H1 (cell line): ENCODE results near the gene CYBA. TPM values are rescaled to one million over a fixed set of nuclear protein-coding genes. Genes with fewer than 3 reads are reported as not detected.

Source experiments
- CTCF ChIA-PET: fragments of 300-600 bp; sonication (Branson Sonifier 250); formaldehyde crosslinking; loops from one replicate; lab custom pipeline; 2021; ENCODE audit not compliant: partially characterized antibody; lab: Charles Lee
- POLR2A ChIA-PET: fragments of 300-600 bp; sonication (Branson Sonifier 250); formaldehyde crosslinking; loops from one replicate; lab custom pipeline; 2021; ENCODE audit warnings: inconsistent platforms; ENCODE audit not compliant: partially characterized antibody; lab: Charles Lee
- DNase-seq, 2 experiments: peaks; one replicate each; pipeline versions ENCODE4 v3.0.0 to v3.0.0-alpha.2; 2010 to 2022; ENCODE audit warnings: low spot score in 2 of 2, low read depth in 1 of 2, mixed read lengths in 1 of 2
- FAIRE-seq: peaks from 2 replicates; lab custom pipeline; 2011; peaks lifted over from hg19 to GRCh38; lab: Jason Lieb, UNC
- H2AFZ ChIP-seq: 2 replicates; pipeline ENCODE4 v1.8.1; 2012; ENCODE audit warnings: low read length, inconsistent platforms
- H2AK5ac ChIP-seq: 2 replicates; pipeline ENCODE4 v1.6.1; 2013; ENCODE audit warnings: low read depth, low read length
- H2BK120ac ChIP-seq: replicated peaks from 2 replicates; pipeline ENCODE3; 2013; ENCODE audit warnings: low read depth, low read length, inconsistent platforms
- H2BK12ac ChIP-seq: 2 replicates; pipeline ENCODE4 v1.6.1; 2013; ENCODE audit warnings: low read depth, low read length
- H2BK15ac ChIP-seq: 2 replicates; pipeline ENCODE4 v1.6.1; 2013; ENCODE audit warnings: low read length
- H2BK20ac ChIP-seq: 2 replicates; pipeline ENCODE4 v1.6.1; 2013; ENCODE audit warnings: low read length
- H2BK5ac ChIP-seq: 2 replicates; pipeline ENCODE4 v1.6.1; 2013; ENCODE audit warnings: low read depth, low read length
- H3K14ac ChIP-seq: 2 replicates; pipeline ENCODE4 v1.6.1; 2013; ENCODE audit warnings: inconsistent platforms; ENCODE audit not compliant: insufficient read length
- H3K18ac ChIP-seq: 2 replicates; pipeline ENCODE4 v1.6.1; 2013; ENCODE audit warnings: low read length; ENCODE audit errors: extremely low read depth
- H3K23ac ChIP-seq: 2 replicates; pipeline ENCODE4 v1.6.1; 2013; ENCODE audit warnings: inconsistent platforms; ENCODE audit not compliant: insufficient read length
- H3K23me2 ChIP-seq: 2 replicates; pipeline ENCODE4 v1.6.1; 2013; ENCODE audit warnings: low read depth, low read length
- H3K27ac ChIP-seq: 2 replicates; pipeline ENCODE4 v1.6.1; 2011; ENCODE audit warnings: low read depth, low read length, inconsistent platforms
- H3K27me3 ChIP-seq, 4 experiments: replicated peaks in 1 of 4; 1 replicate in 1 of 4; 2 replicates in 3 of 4; pipeline versions ENCODE4 v1.6.1 to v1.8.1; 2011 to 2013; ENCODE audit warnings: low read length in 3 of 4, mild to moderate bottlenecking in 3 of 4, inconsistent platforms in 2 of 4, mixed read lengths in 2 of 4, moderate library complexity in 1 of 4; ENCODE audit not compliant: control insufficient read depth in 3 of 4, insufficient read depth in 3 of 4; ENCODE audit errors: extremely low read depth in 1 of 4
- H3K36me3 ChIP-seq, 4 experiments: 2 replicates each; pipeline versions ENCODE4 v1.6.1 to v1.8.1; 2011 to 2013; ENCODE audit warnings: mild to moderate bottlenecking in 4 of 4, low read length in 3 of 4, moderate library complexity in 2 of 4, control low read depth in 1 of 4, inconsistent platforms in 1 of 4; ENCODE audit not compliant: insufficient read depth in 4 of 4, control insufficient read depth in 2 of 4
- H3K4ac ChIP-seq: replicated peaks from 2 replicates; pipeline ENCODE3; 2013; ENCODE audit warnings: low read length, low read depth, mixed read lengths, inconsistent platforms; ENCODE audit not compliant: insufficient read length
- H3K4me1 ChIP-seq, 4 experiments: replicated peaks in 1 of 4; 1 replicate in 1 of 4; 2 replicates in 3 of 4; pipeline versions ENCODE4 v1.6.1 to v1.8.1; 2011 to 2013; ENCODE audit warnings: low read length in 3 of 4, inconsistent platforms in 2 of 4, mixed read lengths in 1 of 4; ENCODE audit not compliant: insufficient read depth in 4 of 4, control insufficient read depth in 3 of 4
- H3K4me2 ChIP-seq, 2 experiments: 2 replicates each; pipeline versions ENCODE4 v1.6.1 to v1.8.1; 2011 to 2013; ENCODE audit warnings: low read depth in 2 of 2, low read length in 2 of 2, control low read depth in 1 of 2, inconsistent platforms in 1 of 2, mild to moderate bottlenecking in 1 of 2; ENCODE audit not compliant: insufficient read depth in 1 of 2
- H3K4me3 ChIP-seq, 4 experiments: fragments of 200-600, 300-600 bp in 1 of 4; sonication (generic), shearing (Covaris generic), sonication (Bioruptor Twin) in 1 of 4; 2 replicates each; pipeline versions ENCODE4 v1.5.1 to v1.8.1; 2011 to 2016; ENCODE audit warnings: low read length in 4 of 4, low read depth in 3 of 4, control low read depth in 2 of 4, inconsistent platforms in 2 of 4, mild to moderate bottlenecking in 2 of 4, mixed read lengths in 1 of 4, moderate library complexity in 1 of 4; ENCODE audit not compliant: insufficient read depth in 2 of 4; ENCODE audit errors: extremely low read depth in 1 of 4
- H3K56ac ChIP-seq: replicated peaks from 2 replicates; pipeline ENCODE3; 2013; ENCODE audit warnings: low read depth, mild to moderate bottlenecking, mixed read lengths, low read length, inconsistent platforms; ENCODE audit not compliant: insufficient read length
- H3K79me1 ChIP-seq: 2 replicates; pipeline ENCODE4 v1.6.1; 2013; ENCODE audit warnings: low read depth, low read length, control low read depth
- H3K79me2 ChIP-seq, 2 experiments: 2 replicates each; pipeline versions ENCODE4 v1.6.1 to v1.8.1; 2012 to 2013; ENCODE audit warnings: low read length in 2 of 2, mild to moderate bottlenecking in 2 of 2, inconsistent platforms in 1 of 2; ENCODE audit not compliant: insufficient read depth in 2 of 2, control insufficient read depth in 1 of 2
- H3K9ac ChIP-seq, 4 experiments: replicated peaks in 1 of 4; 1 replicate in 1 of 4; 2 replicates in 3 of 4; pipeline versions ENCODE4 v1.6.1 to v1.8.1; 2011 to 2013; ENCODE audit warnings: low read depth in 3 of 4, low read length in 3 of 4, control low read depth in 2 of 4, mild to moderate bottlenecking in 2 of 4, moderate library complexity in 2 of 4, inconsistent platforms in 1 of 4; ENCODE audit errors: extremely low read depth in 1 of 4
- H3K9me3 ChIP-seq, 2 experiments: 2 replicates each; pipeline versions ENCODE4 v1.6.1 to v1.8.1; 2012 to 2013; ENCODE audit warnings: mild to moderate bottlenecking in 2 of 2, moderate library complexity in 2 of 2, control low read depth in 1 of 2, inconsistent platforms in 1 of 2, low read depth in 1 of 2, low read length in 1 of 2, mixed read lengths in 1 of 2; ENCODE audit not compliant: insufficient read depth in 2 of 2
- H4K20me1 ChIP-seq, 2 experiments: replicated peaks in 1 of 2; 2 replicates each; pipeline versions ENCODE3 to v1.8.1; 2011 to 2013; ENCODE audit warnings: inconsistent platforms in 2 of 2, low read length in 2 of 2, mild to moderate bottlenecking in 1 of 2; ENCODE audit not compliant: insufficient read depth in 2 of 2, control insufficient read depth in 1 of 2
- H4K5ac ChIP-seq: 2 replicates; pipeline ENCODE4 v1.6.1; 2013; ENCODE audit warnings: low read length, low read depth, mixed read lengths, inconsistent platforms; ENCODE audit not compliant: insufficient read length
- H4K8ac ChIP-seq: 2 replicates; pipeline ENCODE4 v1.8.0; 2013; ENCODE audit warnings: mild to moderate bottlenecking, moderate library complexity, low read length, inconsistent platforms; ENCODE audit not compliant: insufficient read depth; ENCODE audit errors: extremely low read depth
- H4K91ac ChIP-seq: replicated peaks from 2 replicates; pipeline ENCODE3; 2013; ENCODE audit warnings: low read length, mixed read lengths, inconsistent platforms; ENCODE audit not compliant: insufficient read length
- HDAC6 ChIP-seq: IDR thresholded peaks from one replicate; pipeline ENCODE4 v1.7.1; 2012; ENCODE audit warnings: low read depth, mild to moderate bottlenecking, inconsistent platforms, low read length, moderate library complexity
- POLR2AphosphoS5 ChIP-seq: IDR thresholded peaks from 2 replicates; pipeline ENCODE4 v1.6.1; 2011; ENCODE audit warnings: low read depth, low read length
- RAD21 ChIP-seq, 2 experiments: IDR thresholded peaks in 1 of 2; conservative IDR thresholded peaks in 1 of 2; 2 replicates each; pipeline ENCODE4 v1.6.1; 2011; ENCODE audit warnings: low read depth in 2 of 2, low read length in 2 of 2, improper control_type of control experiment in 1 of 2, inconsistent platforms in 1 of 2, mild to moderate bottlenecking in 1 of 2, moderate library complexity in 1 of 2
- SIN3A ChIP-seq, 2 experiments: IDR thresholded peaks in 1 of 2; conservative IDR thresholded peaks in 1 of 2; 2 replicates each; pipeline ENCODE4 v1.6.1; 2011 to 2012; ENCODE audit warnings: low read length in 2 of 2, improper control_type of control experiment in 1 of 2, low read depth in 1 of 2, mild to moderate bottlenecking in 1 of 2
- WGBS, 2 experiments: shearing (Covaris generic) in 1 of 2; methylation state at CpG; one replicate each; pipeline versions ENCODE4 v1.1.6 to v1.1.7; 2013 to 2015; ENCODE audit warnings: low lambda C conversion rate in 2 of 2, mixed read lengths in 2 of 2, inconsistent platforms in 1 of 2, low coverage in 1 of 2, missing lambda C conversion rate in 1 of 2; ENCODE audit not compliant: insufficient replicate concordance in 2 of 2, insufficient coverage in 1 of 2, insufficient read length in 1 of 2; ENCODE audit errors: extremely low coverage in 1 of 2, missing lambda C conversion rate in 1 of 2; 5-methylcytosine and 5-hydroxymethylcytosine counted together
- polyA plus RNA-seq, 7 experiments: library from polyadenylated mRNA; depleted of rRNA in 3 of 7; stranded (reverse) in 5 of 7; unstranded in 2 of 7; fragments of >200 nt in 5 of 7; fragments of 200-250 nt in 2 of 7; gene quantifications; 1 replicate in 5 of 7; 2 replicates in 1 of 7; 4 replicates in 1 of 7; pipeline versions ENCODE4 v1.2.1 to v1.2.3, GENCODE V29; 2011 to 2013; ENCODE audit warnings: missing spikeins in 2 of 7, mixed read lengths in 2 of 7
- total RNA-seq: library from RNA; stranded (reverse); fragmentation: NEBNext Ultra II Directional; extraction: Animal tissue kit (Norgen Biotek cat#: 25700); gene quantifications from 2 replicates; pipeline ENCODE4 v1.2.1, GENCODE V29; 2021
- TF ChIP-seq, protein P1 (sequence below), 3 experiments: IDR thresholded peaks; 1 replicate in 2 of 3; 2 replicates in 1 of 3; pipeline versions ENCODE4 v1.5.1 to v1.6.1; 2011; ENCODE audit warnings: low read length in 3 of 3, mild to moderate bottlenecking in 3 of 3, inconsistent platforms in 2 of 3, low read depth in 1 of 3, moderate library complexity in 1 of 3; ENCODE audit not compliant: insufficient read depth in 1 of 3; ENCODE audit errors: control extremely low read depth in 1 of 3

Gene CYBA
- total and polyA plus RNA-seq, 2 of the 8 experiments (the other 6 are each of a cell fraction or from before 2014, with no cell fraction given), result 136 to 254 TPM

DNA sequence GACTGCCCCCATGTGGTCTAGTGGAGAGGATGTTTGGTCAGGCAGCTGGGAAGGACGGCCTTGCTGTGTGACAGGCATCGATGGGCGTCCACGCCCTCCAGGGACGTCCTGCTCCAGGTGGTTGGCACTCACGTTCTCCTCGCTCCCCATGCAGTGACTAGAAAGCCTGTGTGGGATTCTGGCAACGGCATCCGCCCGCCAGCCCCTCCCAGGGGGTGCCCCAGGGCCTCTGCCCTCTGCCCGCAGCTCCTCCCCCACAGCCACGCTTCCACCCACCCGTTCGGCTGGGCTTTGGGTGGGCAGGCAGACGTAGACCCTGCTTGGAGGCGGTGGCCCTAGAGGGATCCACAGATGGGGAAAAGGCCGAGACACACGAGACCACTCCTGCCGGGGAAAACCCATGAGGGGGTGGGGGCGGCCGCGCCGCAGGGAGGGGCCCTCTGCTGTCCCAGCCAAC, 17.1 kb downstream of the CYBA start:
- Histone ChIP-seq H3K79me1 (no peaks in the 10 kb centered on the region), H4K8ac (peak overlapping the region; percentile 41), H3K23ac (no peak overlapping the region), H2BK5ac (no peak overlapping the region), H2BK12ac (no peak overlapping the region), H3K36me3 (peaks cover 4 to 20% (median 11%) of the 10 kb centered on the region in 4 experiments; a peak in 4 of 8 replicates), H4K91ac (no peak overlapping the region), H3K9me3 (no peaks in the 10 kb centered on the region), H3K79me2 (no peaks in the 10 kb centered on the region), H3K18ac (peak overlapping the region; percentile 13; the same call in 1 of the 2 replicates), H3K27me3 (peaks cover 0 to 4% (median 0%) of the 10 kb centered on the region in 4 experiments; a peak in 2 of 7 replicates), H2AFZ (no peak overlapping the region), H3K14ac (no peak overlapping the region), H3K9ac (no peak overlapping the region), H2BK20ac (no peak overlapping the region), H3K4me3 (peak overlapping the region; percentile 39 to 72 (median 48); a peak in 6 of 8 replicates), H3K23me2 (peaks cover 8% of the 10 kb centered on the region), H3K56ac (no peak overlapping the region), H3K4me1 (peaks cover 1 to 32% (median 16%) of the 10 kb centered on the region in 4 experiments), H3K4ac (no peak overlapping the region), H3K27ac (no peak overlapping the region), H4K5ac (no peak overlapping the region), H2BK15ac (0 out of 2 replicates have a peak overlapping the region, but pooled peaks have one; percentile 8), H4K20me1 (peaks cover 0 to 4% of the 10 kb centered on the region in 2 experiments), H2BK120ac (no peak overlapping the region), H2AK5ac (no peak overlapping the region), H3K4me2 (peak overlapping the region; percentile 60 to 94)
- CTCF ChIA-PET, result interaction anchor here (0.7 to 11.2 kb wide), 21 partner anchors 9 to 159 kb away, joined by 3 to 89 read pairs (median 5); no protein-coding TSS in a partner anchor
- whole genome bisulfite sequencing, 2 experiments, result 29% methylated on average over 23 of the region's 23 CpGs; no CpG with 5 or more reads in 1 of the 2 experiments
- TF ChIP-seq HDAC6 (no peak), RAD21 (IDR thresholded peaks at IDR 0.05 in 1 of 2, conservative IDR thresholded peaks at IDR 0.05 in 1 of 2; ENCODE audit: low read depth in 2 of 2, low read length in 2 of 2) (peak; percentile 49 to 59; a peak in 3 of 4 replicates), POLR2AphosphoS5 (0 out of 2 replicates have a peak, but pooled peaks have one; percentile 31), SIN3A (conservative IDR thresholded peaks at IDR 0.05 in 1 of 2, IDR thresholded peaks at IDR 0.05 in 1 of 2; ENCODE audit: low read depth in 1 of 2, low read length in 2 of 2) (peak; percentile 40 to 68; a peak in 1 of 4 replicates)
- TF ChIP-seq, protein P1, sequence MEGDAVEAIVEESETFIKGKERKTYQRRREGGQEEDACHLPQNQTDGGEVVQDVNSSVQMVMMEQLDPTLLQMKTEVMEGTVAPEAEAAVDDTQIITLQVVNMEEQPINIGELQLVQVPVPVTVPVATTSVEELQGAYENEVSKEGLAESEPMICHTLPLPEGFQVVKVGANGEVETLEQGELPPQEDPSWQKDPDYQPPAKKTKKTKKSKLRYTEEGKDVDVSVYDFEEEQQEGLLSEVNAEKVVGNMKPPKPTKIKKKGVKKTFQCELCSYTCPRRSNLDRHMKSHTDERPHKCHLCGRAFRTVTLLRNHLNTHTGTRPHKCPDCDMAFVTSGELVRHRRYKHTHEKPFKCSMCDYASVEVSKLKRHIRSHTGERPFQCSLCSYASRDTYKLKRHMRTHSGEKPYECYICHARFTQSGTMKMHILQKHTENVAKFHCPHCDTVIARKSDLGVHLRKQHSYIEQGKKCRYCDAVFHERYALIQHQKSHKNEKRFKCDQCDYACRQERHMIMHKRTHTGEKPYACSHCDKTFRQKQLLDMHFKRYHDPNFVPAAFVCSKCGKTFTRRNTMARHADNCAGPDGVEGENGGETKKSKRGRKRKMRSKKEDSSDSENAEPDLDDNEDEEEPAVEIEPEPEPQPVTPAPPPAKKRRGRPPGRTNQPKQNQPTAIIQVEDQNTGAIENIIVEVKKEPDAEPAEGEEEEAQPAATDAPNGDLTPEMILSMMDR (IDR thresholded peaks at IDR 0.05; ENCODE audit: control extremely low read depth in 1 of 3, insufficient read depth in 1 of 3, low read depth in 1 of 3, low read length in 3 of 3), result peak; percentile 62 to 79 (median 77)
- FAIRE-seq (no peak), DNase-seq (peak in 1 of 2 experiments; percentile 73)
- POLR2A ChIA-PET, result interaction anchor here (0.7 to 1.8 kb wide), 6 partner anchors 10 to 29 kb away, joined by 3 to 6 read pairs (median 3); partner anchors contain the start of gene MVD
